ENCODE measurements around the gene DEFB126.

Gene DEFB126

GRCh38 chr20:168876-169275, 26.5 kb downstream of the DEFB126 start:
- DNase-seq (ENCODE audit: low read depth), result no peak
- H3K4me3 ChIP-seq (ENCODE audit: low read length), result no peak overlapping the region
- no peak for TF ChIP-seq CTCF (IDR thresholded peaks at IDR 0.05; ENCODE audit: insufficient read depth, low read depth, low read length, missing control alignments)

DNA sequence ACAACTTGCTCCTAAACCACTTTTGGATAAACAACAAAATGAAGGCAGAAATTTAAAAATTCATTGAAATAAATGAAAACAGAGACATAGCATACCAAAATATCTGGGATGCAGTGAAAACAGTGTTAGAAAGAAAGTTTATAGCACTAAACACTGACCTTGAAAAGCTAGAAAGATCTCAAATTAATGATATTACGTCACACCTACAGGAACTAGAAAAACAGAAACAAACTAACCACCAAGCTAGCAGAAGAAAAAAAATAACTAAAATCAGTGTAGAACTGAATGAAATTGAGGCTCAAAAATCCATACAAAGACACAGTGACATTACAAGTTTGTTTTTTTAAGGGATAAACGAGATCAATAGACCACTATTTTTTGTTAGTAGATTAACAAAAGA, 41.9 kb downstream of the DEFB126 start:
- no peak overlapping the region for H3K4me3 ChIP-seq (ENCODE audit: low read length)
- TF ChIP-seq CTCF (IDR thresholded peaks at IDR 0.05; ENCODE audit: insufficient read depth, low read depth, low read length, missing control alignments), result no peak
- no peak for DNase-seq (ENCODE audit: low read depth)

GRCh38 chr20:187733-188132, 45.3 kb downstream of the DEFB126 start:
- no peak for DNase-seq (ENCODE audit: low read depth)
- no peak overlapping the region for H3K4me3 ChIP-seq (ENCODE audit: low read length)
- TF ChIP-seq CTCF (IDR thresholded peaks at IDR 0.05; ENCODE audit: insufficient read depth, low read depth, low read length, missing control alignments), result no peak

DNA sequence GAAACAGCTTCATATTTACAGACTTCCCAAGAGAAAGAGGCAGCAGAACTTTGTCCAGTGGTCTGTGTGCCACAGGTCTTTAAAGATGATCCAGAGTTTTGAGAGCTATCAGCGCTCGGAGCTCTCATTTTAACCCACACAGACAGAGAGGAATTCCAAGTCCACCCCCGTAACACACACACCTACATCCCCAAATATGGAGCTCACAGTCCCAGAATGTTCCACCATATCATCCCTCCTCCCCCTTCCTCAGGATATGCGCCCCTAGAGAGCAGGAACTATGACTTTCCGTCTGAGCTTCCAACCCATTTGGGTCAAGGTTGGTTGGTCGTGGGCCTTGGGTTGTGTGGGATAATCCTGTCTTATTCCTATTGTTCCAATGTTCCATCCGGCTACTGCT, 47.2 kb downstream of the DEFB126 start, which contains the start of gene DEFB128:
DEFB128 (minus strand) TSS at position 101 of the 400 bp plus-strand sequence; CDS start at position 13, 88 bp downstream.
- no peak within 1 kb of the TSS for H3K4me3 ChIP-seq (ENCODE audit: low read length)
- no peak for TF ChIP-seq CTCF (IDR thresholded peaks at IDR 0.05; ENCODE audit: insufficient read depth, low read depth, low read length, missing control alignments)
- DNase-seq (ENCODE audit: low read depth), result no peak
